Measurements from ENCODE around the gene RHOU. TPM values are rescaled to one million over a fixed set of nuclear protein-coding genes. Genes with fewer than 3 reads are reported as not detected.

RHOU gene
- total and polyA plus RNA-seq, 2 experiments from 2014 or later = 0.95 to 4.4 TPM

GRCh38 chr1:228794810-228795209, 59.5 kb downstream of the RHOU start:
- Histone ChIP-seq H3K4me3 (no peak overlapping the region), H3K4me2 (no peak overlapping the region), H3K9me2 (ENCODE audit: insufficient read depth) (no peaks in the 10 kb centered on the region), H3K79me2 (replicated peaks; ENCODE audit: insufficient read depth) (no peaks in the 10 kb centered on the region), H3K4me1 (ENCODE audit: insufficient read depth) (no peaks in the 10 kb centered on the region), H2AFZ (no peak overlapping the region), H3K27ac (ENCODE audit: low read depth) (no peak overlapping the region), H3K27me3 (ENCODE audit: insufficient read depth) (no peaks in the 10 kb centered on the region), H3F3A (replicated peaks; ENCODE audit: low read depth) (no peaks in the 10 kb centered on the region), H4K20me1 (replicated peaks; ENCODE audit: insufficient read depth) (no peaks in the 10 kb centered on the region), H3K36me3 (ENCODE audit: insufficient read depth) (no peaks in the 10 kb centered on the region)
- no peak overlapping the region for H3K27ac Mint-ChIP-seq
- no peaks in the 10 kb centered on the region; the same call in 2 of the 3 replicates for H3K4me1 Mint-ChIP-seq
- H3K27me3 Mint-ChIP-seq (ENCODE audit: insufficient read depth, low read depth, poor library complexity) = no peaks in the 10 kb centered on the region
- H3K4me3 Mint-ChIP-seq = no peak overlapping the region
- H3K9me3 Mint-ChIP-seq = no peaks in the 10 kb centered on the region
- no peak for DNase-seq (ENCODE audit: low spot score)
- no peak for ATAC-seq
- TF ChIP-seq EZH2 (IDR thresholded peaks at IDR 0.05; ENCODE audit: low read depth, unreplicated experiment) = no peak
- no peak for TF ChIP-seq EZH2phosphoT487 (IDR thresholded peaks at IDR 0.05; ENCODE audit: unreplicated experiment)
- no peak for TF ChIP-seq STAT1 (IDR thresholded peaks at IDR 0.05; ENCODE audit: unreplicated experiment)
- TF ChIP-seq NANOG (IDR thresholded peaks at IDR 0.05; ENCODE audit: borderline replicate concordance) = no peak
- TF ChIP-seq ETS1 (IDR thresholded peaks at IDR 0.05) = no peak
- TF ChIP-seq ZNF462 (CRISPR knock-in tag; IDR thresholded peaks at IDR 0.05) = no peak
- TF ChIP-seq CTCF (conservative IDR thresholded peaks at IDR 0.05; ENCODE audit: low read depth in 2 of 2) = no peak
- no peak for TF ChIP-seq REST (IDR thresholded peaks at IDR 0.05; ENCODE audit: unreplicated experiment)
- TF ChIP-seq CREB1 (CRISPR knock-in tag; IDR thresholded peaks at IDR 0.05; ENCODE audit: low read depth) = no peak
- TF ChIP-seq JUNB (IDR thresholded peaks at IDR 0.05; ENCODE audit: unreplicated experiment) = no peak
- TF ChIP-seq ZNF331 (CRISPR knock-in tag; IDR thresholded peaks at IDR 0.05; ENCODE audit: low read depth) = no peak
- no peaks in the 10 kb centered on the region for H3K36me3 Mint-ChIP-seq (ENCODE audit: low read depth)
